Brain microvascular endothelial cell (primary cell): ENCODE measurements around the gene FOLR2.

Source experiments
- DNase-seq: peaks from one replicate; pipeline ENCODE4 v3.0.0-alpha.2; 2020
- H3K27ac ChIP-seq: fragments of 250-450 bp; sonication (Bioruptor Pico); 2 replicates; pipeline ENCODE4 v1.5.1; 2020; ENCODE audit warnings: mild to moderate bottlenecking, moderate library complexity
- H3K27me3 ChIP-seq: fragments of 250-450 bp; sonication (Bioruptor Pico); replicated peaks from 2 replicates; pipeline ENCODE4 v1.5.1; 2020; ENCODE audit warnings: mild to moderate bottlenecking
- H3K36me3 ChIP-seq: fragments of 250-450 bp; sonication (Bioruptor Pico); replicated peaks from 2 replicates; pipeline ENCODE4 v1.5.1; 2020; ENCODE audit warnings: mild to moderate bottlenecking
- H3K4me3 ChIP-seq: 2 replicates; pipeline ENCODE4 v1.5.1; 2011; ENCODE audit warnings: low read depth, mild to moderate bottlenecking, control low read depth, low read length, moderate library complexity
- CTCF ChIP-seq: IDR thresholded peaks from 2 replicates; pipeline ENCODE4 v1.5.1; 2011; ENCODE audit warnings: low read depth, mild to moderate bottlenecking, moderate library complexity, low read length, control low read depth, inconsistent platforms; ENCODE audit errors: missing control alignments
- in situ Hi-C: cut with HindIII; loops from 2 replicates; pipeline ENCODE4 v1.10.0; 2017; ENCODE audit warnings: low sequenced_read_pairs, low pct_ligation_motif_present

Gene FOLR2

GRCh38 chr11:72232260-72233055 is 15.9 kb downstream of the FOLR2 start:
- Histone ChIP-seq H3K27me3 (no peaks in the 10 kb centered on the region), H3K4me3 (no peak overlapping the region), H3K36me3 (peaks cover 89% of the 10 kb centered on the region), H3K27ac (no peak overlapping the region)
- in situ Hi-C loops = no loop called here
- DNase-seq = no peak
- no peak for TF ChIP-seq CTCF

- in situ Hi-C loops = no loop called here
- Histone ChIP-seq H3K4me3 (no peak overlapping the region), H3K27me3 (no peaks in the 10 kb centered on the region), H3K27ac (no peak overlapping the region), H3K36me3 (peaks cover 92% of the 10 kb centered on the region)
- no peak for TF ChIP-seq CTCF
- no peak for DNase-seq
These were observed 16.6 kb downstream of the FOLR2 start for GRCh38 chr11:72233056-72233772.

GRCh38 chr11:72233773-72234513 is 17.3 kb downstream of the FOLR2 start:
- peaks cover 88% of the 10 kb centered on the region for H3K36me3 ChIP-seq
- no peak overlapping the region for H3K27ac ChIP-seq
- in situ Hi-C loops = no loop called here
- no peak for TF ChIP-seq CTCF
- H3K27me3 ChIP-seq = no peaks in the 10 kb centered on the region
- no peak for DNase-seq
- H3K4me3 ChIP-seq = no peak overlapping the region

GRCh38 chr11:72234514-72234830 is 17.9 kb downstream of the FOLR2 start:
- Histone ChIP-seq H3K36me3 (peaks cover 83% of the 10 kb centered on the region), H3K4me3 (no peak overlapping the region), H3K27ac (no peak overlapping the region), H3K27me3 (no peaks in the 10 kb centered on the region)
- in situ Hi-C loops = no loop called here
- no peak for TF ChIP-seq CTCF
- no peak for DNase-seq

GRCh38 chr11:72234920-72235319 is 18.3 kb downstream of the FOLR2 start:
- DNase-seq = no peak
- in situ Hi-C loops = no loop called here
- no peaks in the 10 kb centered on the region for H3K27me3 ChIP-seq
- H3K36me3 ChIP-seq = peaks cover 78% of the 10 kb centered on the region
- no peak for TF ChIP-seq CTCF
- no peak overlapping the region for H3K4me3 ChIP-seq
- H3K27ac ChIP-seq = no peak overlapping the region
